ENCODE data around the gene FKBP10.

Gene FKBP10

DNA sequence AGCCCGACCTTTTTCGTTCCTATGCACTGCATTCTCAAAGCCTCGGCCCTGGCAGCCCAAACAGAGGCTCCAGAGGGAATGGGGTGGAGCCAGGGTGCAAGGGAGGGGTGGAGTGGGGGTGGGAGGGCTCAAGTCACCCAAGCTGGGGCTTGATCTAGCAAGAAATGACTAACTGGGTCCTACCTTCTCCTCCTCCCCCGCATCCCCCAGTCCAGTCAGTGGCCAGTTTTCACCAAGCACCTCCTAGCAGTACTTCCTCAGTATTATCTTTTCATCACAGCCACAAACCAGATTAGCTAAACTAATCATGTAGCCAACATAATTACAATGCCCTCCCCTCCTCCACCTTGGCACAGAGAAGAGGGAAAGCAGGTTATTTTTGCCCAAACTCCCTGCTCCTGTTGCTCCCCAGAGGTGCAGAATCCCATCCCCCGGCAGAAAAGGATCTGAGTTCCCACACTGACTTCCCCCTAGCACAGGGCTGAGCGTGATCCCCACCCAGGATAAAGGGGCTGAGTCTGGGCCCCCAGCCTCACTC lies 28.5 kb upstream of the FKBP10 start:
- no peak for DNase-seq (ENCODE audit: low spot score)

DNA sequence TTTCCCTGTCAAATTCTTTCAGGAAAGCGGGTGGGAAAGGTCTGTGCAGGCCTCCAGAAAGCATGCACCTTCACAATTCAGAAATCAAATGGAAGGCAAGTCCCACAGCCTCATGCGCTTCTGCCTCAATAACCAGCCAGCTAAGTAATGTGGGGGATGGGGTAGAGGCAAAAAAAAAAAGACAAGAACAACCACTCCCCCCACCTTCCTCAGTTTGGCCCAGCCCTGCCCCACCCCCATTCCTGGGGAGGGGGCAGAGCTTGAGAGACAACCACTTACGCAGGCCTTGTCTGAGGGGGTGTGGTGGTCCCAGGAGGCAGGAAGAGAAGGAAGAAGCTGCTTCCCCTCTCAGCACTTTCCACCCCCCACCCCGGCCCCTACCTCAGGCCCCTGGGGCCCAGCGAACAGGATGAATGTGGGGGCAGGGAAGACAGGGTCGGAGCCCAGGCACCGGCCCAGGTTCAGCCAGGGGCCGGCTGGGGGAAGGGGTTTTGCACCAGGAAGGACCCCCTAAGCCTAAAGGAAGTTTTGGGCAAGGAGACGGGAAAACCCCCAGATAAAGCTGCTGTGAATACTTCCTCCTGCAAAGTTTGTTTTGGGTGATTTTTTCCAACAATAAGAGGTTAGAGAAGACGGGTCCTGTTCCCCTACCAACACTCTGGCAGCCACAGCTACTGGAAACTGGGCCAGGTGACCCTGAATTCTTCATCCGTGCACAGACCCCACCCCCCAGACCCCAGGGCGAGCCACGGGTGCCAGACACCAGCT lies 27.5 kb upstream of the FKBP10 start:
- no peak for DNase-seq (ENCODE audit: low spot score)

DNA sequence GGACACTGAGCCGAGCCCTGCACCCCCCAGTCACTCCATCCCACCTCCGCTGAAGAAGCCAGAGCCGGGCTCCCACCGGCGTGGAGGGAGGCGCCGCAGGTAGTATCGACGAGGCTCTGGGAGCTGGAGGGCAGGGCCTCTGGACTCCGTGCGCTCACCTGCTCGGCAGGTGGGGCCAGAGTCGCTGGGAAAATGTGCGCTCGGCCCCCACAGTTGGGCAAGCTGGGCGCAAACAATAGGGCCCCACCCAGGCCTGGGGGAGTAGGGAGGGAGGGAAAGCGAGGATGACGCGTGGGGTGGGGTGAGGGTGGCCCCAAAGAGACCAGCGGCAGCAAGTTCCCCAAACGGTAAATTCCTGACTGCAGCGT lies 27.0 kb upstream of the FKBP10 start:
- DNase-seq (ENCODE audit: low spot score): no peak

DNA sequence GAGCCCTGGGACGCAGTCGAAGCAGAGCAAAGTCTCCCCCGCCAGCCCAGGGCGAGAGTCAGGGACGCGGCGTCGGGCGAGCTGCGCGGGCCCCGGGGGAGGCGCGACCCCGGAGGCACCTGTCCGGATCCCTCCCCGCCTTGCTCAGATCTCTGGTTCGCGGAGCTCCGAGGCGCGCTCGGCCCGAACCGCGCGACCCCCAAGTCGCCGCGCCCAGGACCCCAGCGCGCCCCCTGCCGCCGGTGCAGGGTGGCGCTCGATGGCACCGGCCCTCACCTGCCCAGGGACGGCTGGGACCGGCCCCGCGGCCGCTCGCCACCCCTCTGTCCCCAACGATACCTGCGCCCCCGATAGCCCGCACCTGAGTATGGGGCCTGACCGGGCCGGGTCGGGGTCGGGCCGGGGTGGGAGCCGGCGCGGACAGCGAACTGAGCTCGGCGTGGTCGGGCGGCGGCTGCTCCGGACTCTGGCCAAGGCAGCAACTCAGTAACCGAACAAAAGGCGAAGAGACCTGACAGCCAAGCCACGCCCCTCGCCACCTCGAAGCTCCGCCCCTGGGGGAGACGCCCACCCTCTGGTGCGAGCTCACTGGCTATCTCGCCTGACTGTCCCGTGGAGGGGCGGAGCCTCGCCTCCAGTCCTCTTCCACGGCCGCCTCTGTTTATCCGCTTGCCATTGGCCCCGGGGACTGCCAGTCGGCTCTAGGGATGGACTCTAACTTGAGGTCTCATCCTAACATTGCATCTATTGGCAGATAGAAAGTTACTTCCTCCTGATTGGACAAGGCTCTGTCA lies 26.4 kb upstream of the FKBP10 start, which contains the start of gene JUP:
TSS of gene JUP (minus strand) at position 485 of the 794 bp plus-strand sequence. CDS start 14,857 bp downstream, outside the sequence.
- DNase-seq (ENCODE audit: low spot score): peak; percentile 87

DNA sequence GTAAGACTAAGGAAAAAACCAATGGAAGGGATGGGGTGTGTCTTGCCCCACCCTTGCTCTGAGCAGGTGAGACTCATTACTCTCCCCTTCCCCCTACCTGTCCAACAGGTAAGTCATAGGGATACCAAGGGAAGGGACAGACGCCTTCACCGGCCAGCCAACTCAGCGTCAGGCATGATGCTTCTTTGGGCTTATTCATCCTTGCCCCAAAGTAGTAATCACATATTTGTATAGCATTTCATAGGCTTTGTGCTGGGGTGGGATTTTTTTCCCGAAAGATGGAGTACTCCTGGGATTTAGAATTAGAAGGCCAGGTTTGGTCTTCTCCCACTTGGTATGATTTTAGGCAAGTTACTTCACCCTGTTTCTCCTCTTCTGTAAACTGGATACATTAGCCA lies 25.8 kb upstream of the FKBP10 start:
- DNase-seq (ENCODE audit: low spot score): no peak

DNA sequence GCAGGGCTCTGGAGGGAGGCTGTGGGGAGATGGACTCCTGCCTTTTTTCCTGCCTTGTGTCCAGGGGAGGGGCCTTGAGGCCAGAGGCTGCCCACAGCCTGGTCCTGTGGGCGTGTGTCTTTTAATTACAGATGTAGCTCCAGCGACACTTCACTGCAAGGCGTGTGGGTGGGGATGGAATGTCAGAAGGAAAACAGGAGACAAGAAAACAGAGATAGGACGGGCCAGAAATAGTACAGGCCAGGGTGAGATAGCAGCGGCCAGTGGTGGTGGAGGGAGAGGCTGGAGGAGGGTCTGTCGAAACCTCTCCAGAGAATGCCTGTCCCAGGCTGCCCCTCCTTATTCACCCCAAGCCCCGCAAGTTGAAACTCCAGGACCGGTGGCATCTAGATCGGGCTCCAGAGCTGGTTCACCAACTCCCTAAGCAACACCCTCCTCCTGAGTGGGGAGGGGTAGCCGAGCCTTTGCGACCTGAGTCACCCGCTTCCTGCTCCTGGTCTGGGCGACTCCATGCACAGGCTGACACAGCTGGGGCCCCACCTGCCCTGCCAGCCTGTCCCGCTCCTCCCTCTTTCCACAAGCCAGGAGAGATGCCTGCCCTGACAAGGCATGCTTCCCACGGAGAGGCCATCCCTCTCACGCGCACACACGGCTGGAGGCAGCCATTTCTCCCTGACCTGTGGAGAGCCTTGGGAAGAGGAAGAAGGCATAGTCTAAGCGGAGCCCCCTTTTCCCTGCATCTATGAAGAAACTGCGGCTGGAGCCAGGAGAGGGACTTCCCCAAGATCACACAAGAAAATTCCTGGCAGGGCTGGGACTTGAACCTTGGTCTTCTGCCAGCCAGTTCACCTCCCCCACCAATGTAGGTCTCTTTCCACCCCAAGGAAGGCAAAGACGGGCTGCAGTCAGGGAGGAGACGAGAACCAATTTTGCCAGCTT lies 19.7 kb upstream of the FKBP10 start:
- no peak for DNase-seq (ENCODE audit: low spot score)

DNA sequence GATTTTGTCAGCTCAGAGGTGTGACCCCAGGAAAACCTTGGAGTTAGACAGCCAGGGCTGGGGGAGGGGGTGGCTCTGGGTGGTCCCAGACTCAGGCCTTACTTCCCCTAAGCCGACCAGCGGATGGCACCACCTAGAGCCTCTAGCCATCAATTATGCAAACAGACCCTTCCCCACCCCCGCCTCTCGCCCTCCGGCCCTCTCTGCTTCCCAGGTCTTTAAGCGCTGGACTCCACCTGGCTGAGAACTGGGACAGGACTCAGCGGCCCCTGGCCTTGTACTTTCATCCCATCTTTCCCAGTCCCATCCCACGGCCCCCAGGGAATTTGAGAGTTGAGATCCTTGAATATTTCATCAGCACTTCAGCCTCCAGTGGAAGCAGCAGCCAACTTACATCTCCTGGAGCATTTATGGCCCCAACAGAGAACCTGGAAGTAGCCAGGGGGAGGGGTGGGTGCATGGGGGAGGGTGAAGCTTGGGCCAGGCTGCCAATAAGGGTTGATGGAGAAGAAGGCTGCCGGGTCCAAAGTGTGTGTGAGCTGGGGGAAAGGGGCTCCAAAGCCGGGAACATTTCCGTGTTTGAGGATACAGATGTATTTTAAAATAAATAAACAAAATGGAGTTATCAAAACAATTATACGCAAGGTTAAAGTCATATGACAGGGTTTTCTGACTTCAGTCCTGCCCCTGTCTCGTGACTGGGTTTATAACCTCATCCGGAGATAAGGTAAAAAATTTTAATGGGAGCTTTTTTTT lies 18.8 kb upstream of the FKBP10 start:
- no peak for DNase-seq (ENCODE audit: low spot score)

DNA sequence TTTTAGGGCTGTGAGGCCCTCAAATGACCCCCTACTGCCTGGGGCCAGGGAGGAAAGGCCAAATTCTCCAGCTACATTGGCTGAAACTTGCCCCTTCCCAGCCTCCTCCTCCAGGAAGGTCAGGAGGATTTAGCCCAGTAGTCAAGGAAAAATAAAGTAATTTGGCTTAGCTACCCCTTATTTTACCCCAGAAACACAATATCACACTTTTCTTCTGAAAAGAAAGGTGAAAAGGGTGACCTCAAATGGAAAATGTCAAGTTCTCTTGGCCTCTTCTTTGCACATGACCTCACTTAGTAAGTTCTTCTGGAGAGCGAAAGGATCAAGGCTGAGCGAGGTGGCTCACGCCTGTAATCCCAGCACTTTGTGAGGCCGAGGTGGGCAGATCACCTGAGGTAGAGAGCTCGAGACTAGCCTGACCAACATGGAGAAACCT lies 18.2 kb upstream of the FKBP10 start:
- DNase-seq (ENCODE audit: low spot score): no peak

DNA sequence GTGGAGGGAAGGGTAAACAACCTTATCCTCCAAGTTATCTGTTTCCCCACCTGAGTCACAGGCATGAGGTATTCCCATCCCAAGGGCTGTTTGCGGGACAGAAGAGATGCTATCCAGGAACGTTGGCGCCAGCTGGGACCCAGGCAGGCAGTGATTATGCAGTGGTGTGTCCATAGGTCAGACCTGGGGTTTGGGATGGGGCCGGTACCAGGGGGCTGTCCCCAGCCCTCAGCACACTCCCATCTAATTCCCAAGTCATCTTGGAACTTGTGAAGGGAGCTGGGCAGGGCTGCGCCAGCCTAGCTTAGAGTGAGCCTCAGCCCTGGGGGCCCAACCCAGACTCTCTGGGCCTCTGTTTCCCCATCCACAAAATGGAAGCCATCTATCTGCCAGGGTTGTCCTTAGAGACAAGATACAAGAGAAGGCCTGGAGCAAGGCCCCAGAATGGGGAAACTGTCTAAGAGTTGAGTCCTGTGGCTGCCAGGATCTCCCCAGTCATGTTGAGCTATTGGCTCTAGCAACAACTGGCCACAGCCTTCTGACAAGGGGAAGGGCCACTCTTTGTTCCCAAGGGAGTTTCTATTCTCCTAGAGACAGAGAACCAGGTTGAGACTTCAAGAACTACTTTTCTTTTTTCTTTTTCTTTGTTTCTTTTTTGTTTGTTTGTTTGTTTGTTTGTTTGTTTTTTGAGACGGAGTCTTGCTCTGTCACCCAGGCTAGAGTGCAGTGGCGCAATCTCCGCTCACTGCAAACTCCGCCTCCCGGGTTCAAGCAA lies 16.5 kb upstream of the FKBP10 start:
- DNase-seq (ENCODE audit: low spot score): no peak

DNA sequence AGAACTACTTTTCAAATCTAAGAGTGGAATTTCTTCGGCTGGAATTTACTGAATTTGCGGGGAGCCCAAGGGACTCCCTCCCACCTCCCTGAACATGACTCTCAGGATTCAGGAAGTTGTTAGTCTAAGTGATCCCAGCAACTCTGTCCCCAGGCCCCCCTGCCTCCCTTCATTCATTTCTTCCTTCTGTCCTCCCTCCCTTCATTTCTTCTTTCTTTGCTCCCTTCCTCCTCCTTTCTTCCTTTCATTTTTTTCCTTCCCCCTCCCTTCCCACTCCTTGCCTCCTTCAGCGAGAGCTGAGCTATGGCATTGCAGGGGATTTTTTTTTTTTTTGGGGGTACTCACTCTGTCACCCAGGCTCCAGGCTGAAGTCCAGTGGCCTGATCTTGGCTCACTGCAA lies 15.4 kb upstream of the FKBP10 start:
- no peak for DNase-seq (ENCODE audit: low spot score)

DNA sequence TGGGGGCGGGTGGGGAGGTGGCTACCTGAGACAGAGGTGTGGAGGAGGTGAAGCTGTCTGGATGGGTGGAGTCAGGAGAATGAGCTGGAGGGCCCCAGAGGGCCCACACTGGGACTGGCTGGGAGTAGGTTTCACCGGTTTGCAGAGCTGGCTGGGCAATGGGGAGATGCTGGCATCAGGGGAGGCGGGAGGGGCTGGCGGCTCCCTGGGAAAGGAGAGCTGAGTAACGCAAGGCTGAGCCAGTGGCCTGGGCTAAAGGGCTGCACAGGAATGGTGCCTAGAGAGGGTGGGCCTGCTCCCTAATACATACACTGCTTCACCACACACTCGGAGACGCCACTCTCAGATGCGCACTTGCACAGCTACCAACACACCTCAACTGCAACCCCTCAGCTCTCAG lies 13.4 kb upstream of the FKBP10 start:
- DNase-seq (ENCODE audit: low spot score): no peak

DNA sequence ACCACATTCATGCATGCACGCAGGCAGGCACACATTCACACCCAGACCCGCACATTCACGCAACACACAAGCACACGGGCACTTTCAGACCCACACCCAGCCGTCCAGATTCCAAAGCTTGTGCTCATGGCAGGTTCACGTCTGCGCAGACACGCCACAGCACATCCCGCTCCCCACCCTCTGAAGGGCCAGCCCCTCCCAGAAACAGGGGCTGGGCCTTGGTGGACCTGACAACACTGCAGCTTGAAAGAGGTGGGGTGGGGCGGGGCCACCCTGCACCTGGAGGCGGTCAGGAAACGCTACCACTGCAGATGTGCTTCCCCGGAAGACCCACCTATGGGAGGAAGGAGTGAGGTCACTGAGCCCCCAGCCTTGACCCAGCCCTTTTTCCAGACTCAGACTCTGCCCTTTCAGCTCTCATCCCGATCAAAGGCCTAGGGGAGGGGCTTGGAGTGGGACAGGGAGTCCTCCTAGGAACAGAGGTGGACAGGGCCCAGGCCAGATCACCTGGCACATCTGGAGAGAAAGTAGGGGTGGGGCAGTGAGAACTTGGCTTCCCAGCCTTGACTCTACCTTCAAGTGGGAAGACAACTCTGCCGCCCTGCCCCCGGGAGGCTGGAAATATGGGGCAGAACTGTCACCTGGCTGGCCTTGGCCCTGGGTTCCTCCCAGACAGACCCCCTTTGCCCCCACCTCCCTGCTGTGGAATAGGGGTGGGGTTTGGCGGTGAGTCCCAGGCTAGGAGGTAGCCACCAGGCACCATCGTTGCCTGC lies 12.0 kb upstream of the FKBP10 start:
- no peak for DNase-seq (ENCODE audit: low spot score)

DNA sequence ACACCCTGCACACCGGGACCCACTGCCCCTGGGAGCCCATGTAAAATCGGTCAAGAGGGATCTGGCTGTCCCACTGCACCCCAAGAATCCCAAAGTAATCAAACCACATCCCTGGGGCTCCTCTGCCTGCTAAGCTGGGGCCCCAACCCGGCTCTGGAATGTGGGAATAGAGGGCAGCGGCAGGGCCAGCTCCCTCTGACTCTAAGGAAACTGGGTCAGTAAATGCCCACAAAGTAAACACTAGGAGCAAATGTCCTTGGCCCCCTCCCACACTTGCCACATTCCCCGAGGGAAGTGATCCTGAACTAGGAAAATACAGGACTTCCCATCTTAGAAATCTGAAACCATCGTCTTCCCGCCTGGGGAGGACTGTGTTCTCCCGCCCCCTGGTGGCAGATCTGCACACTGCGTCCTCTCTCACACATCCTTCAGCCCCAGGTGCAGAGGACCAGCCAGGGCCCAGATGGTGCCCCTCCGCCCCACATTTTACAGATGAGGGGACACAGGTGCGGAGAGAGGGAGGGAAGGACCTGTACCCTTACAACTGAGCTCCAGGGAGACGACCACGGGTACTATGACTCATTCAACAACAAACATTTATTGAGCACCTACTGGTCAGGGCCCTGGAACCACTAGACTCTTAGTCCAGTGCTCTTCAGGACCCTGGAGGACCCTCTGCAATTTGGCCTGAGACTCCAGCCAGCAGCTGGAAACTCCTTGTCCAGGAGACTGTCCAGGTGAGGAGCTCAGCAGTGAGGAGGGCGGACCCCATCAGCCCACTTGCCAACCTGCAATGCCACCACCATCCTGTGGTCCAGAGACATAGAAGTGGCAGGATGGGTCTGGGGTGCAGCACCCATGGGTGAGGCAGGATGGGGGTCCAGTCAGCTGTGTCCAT lies 11.2 kb upstream of the FKBP10 start:
- peak; percentile 68 for DNase-seq (ENCODE audit: low spot score)

DNA sequence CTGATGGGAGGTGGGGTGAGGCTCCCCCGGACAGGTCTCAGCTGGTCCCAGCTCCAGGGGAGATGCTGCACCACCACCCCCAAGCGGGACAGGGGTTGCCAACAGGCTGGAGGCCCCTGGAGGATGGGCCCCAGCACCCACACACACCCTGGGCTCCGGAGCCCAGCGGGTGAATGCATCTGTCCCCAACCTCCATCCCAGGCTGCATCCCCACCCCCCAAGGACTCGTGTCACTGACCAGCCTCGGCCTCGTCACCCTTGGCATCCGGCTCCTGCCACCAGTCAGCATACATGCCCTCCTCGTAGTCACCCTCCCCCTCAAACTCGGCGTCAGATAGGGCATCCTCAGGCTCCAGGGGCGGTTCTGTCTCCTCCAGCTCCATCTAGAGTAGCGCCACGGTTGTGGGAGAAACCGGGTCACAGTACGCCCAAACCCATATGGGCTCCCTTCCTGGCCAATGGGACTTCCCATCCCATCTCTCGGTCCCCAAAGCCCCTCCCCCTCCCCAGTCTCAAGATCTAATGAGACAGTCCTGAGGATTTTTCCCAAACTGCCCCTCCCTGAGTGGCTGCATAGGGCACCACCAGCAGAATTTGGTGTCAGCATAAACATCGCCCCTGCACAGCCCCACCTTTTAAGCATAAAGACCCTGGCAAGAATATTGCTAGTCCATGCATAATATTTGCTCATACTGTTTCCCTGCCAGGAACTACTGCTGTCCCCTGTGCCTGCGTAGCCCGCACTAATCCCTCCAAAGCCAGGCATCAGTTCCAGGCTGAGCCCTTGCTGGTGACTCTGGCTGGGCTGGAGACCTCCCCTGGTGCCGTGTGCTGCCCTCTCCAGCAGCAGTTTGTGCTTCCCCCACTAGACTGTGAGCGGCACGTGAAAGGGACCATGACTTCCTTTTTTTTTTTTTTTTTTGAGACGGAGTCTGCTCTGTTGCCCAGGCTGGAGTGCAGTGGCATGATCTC lies 9.5 kb upstream of the FKBP10 start:
- no peak for DNase-seq (ENCODE audit: low spot score)

DNA sequence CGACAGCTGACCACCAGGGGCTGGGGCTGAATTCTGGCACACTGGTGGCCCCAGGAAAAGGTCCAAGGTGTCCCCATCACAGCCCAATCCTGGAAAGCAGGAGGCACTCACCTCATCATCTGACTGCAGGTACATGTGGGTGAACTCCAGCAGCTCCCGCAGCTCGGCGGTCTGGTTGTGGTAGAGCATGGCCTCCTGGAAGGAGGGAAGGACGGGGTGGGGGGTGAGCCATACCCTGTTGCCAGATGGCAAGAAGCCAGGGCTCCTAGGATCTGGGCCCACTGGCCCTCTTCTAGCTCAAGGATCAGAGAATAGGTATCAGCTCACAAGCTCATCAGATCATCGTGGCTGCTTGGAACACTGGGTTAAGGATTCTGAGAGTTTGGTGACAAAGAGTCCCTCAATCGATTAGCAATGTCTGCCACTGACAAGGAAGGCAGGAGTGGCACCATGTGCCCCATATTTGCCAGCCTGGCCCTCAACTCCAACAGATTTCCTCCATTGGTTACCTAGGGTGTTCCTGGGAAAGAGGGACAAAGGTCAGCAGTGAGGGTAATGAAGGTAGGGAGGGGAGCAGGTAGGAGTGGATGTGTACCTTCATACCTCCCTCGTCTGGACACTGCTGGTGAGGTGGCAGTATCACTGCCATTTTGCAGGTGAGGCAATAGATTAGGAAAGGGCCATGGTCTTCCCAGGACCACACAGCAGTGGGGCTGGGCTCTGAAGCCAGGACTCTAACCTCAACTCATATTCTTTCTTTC lies 5.9 kb upstream of the FKBP10 start:
- no peak for DNase-seq (ENCODE audit: low spot score)

DNA sequence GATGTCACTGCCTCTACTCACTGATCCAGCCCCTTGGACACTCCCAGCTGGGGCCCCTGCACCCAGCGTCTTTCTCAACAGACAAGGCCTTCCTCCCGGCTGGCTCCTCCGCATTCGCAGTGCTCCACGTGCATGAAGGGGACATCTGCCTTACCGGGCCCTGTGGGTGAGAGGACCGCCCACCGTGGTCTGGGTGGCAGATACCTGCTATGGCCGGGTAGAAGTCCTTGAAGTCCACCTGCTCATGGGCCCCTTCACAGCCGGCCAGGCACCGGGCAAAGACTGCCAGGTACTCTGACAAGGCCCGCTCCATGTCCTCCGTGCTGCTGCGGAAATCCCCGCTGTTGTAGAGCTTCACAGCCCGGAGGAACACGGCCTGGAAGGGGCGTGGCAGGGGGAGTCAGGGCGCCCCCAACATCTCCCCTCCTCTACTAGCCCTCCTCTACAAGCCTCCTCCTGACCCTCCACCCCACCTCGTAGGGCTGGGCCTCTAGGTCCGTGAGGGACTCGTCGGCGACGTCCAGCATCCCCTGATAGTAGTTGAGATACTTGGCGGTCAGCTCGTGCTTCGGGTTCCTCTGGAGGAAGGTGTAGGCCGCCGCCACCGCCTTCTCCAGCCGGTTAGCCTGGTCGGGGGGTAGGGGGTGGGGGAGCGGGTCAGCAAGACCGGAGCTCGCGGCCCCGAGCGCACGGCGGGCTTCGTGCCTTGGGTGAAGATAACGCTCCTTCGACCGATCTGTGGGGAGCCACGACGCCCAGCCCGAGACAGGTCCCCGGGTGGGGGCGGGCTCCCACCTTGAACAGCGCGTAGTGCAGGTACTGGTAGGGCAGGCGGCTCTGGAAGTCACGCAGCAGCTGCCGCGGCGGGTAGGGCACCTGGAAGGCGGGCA lies 1.9 kb upstream of the FKBP10 start:
- DNase-seq (ENCODE audit: low spot score): no peak
